Smooth muscle cell of the brain vasculature (primary cell): ENCODE data around the gene TMEM94.
"Not testable (repeated sequence)": the region's sequence is repeated elsewhere in the genome, so short reads cannot be mapped to it uniquely, and the experiment has no call there.

ENCODE experiments used
- DNase-seq: peaks from one replicate; pipeline ENCODE4 v3.0.0-alpha.2; 2012; ENCODE audit warnings: low read depth, low spot score

The TMEM94 gene

DNA sequence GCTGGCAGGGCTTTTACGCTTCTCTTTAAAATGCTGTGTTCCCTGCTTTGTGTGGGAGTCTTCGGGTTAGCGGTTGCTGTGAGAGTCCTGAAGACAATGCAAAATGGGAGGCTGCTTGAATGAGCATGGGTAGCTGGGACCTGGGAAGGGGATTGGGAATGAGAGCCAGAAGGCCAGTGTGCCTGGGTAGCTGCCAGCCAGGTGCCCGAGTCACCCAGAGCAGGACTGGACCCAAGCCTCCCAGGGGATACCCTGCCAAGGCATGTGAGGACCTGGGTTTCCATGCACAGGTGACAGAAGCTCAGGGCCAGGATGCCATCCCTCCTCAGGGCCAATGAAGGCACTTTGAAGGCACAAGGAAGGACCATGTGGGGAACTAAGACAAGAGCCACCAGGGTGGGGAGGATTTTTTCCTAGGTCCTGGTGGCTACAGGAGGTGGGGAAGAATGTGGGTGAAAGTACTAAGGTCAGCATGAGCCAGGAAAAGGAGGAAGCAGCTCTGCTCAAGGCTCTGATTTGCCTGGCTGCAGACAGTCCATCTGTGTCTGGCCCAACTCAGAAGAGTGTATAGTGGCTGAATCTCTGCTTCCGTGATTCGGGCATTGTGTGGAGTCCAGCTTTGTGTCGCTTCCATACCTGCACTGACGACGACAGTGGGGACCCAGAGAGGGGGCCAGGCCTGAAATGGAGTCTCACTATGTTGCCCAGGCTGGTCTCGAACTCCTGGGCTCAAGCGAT lies 20.5 kb downstream of the TMEM94 start:
- no peak for DNase-seq

DNA sequence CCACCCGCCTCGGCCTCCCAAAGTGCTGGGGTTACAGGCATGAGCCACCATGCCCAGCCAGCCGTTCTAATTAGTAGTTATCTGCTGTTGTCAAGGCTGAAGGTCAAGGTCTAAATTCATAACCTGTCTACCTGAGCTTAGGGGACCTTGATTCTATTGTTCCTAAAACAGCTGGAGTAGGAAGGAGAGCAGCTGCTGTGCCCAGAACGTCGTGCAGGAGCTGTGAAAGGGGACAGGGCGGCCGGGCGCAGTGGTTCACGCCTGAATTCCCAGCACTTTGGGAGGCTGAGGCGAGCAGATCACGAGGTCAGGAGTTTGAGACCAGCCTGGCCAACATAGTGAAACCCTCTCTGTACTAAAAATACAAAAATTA lies 21.0 kb downstream of the TMEM94 start:
- DNase-seq = not testable (repeated sequence)

DNA sequence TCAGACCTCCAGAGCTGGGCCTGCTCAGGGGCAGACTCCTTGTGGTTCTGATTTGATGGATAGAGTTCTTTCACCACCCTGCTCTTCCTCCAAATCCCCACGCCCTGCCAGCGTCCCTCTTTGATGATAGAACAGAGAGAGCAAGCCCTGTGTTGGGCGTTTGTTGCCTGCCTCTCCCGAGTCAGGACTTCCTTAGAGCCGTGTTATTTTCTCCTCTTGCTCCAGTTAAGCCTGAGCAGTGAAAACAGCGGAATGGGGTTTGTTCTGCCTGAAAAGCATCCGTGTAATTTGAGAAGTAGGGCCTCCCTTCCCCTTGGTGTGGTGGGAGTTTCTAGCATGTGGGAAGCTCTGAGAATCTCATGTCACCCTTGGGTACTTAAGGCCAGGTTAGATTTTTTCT lies 22.1 kb downstream of the TMEM94 start:
- no peak for DNase-seq

DNA sequence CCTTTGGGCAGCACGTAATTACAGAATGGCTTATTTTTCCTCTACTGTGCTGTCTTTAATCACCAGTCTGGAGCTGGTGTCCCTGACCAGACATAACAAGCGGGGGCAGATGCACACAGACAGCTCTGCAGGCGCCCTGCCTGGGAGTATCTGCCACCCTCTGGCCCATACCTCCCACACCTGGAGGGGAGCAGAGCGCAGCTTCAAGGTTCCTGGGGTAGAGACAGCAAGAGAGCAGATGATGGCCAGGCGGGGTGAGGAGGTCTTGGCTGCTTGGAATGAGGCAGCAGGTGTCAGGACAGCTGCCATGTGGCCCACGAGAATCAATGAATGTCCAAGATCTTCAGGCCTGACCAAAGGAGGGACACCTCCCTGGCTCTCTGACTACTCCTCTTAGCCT lies 23.8 kb downstream of the TMEM94 start:
- no peak for DNase-seq

DNA sequence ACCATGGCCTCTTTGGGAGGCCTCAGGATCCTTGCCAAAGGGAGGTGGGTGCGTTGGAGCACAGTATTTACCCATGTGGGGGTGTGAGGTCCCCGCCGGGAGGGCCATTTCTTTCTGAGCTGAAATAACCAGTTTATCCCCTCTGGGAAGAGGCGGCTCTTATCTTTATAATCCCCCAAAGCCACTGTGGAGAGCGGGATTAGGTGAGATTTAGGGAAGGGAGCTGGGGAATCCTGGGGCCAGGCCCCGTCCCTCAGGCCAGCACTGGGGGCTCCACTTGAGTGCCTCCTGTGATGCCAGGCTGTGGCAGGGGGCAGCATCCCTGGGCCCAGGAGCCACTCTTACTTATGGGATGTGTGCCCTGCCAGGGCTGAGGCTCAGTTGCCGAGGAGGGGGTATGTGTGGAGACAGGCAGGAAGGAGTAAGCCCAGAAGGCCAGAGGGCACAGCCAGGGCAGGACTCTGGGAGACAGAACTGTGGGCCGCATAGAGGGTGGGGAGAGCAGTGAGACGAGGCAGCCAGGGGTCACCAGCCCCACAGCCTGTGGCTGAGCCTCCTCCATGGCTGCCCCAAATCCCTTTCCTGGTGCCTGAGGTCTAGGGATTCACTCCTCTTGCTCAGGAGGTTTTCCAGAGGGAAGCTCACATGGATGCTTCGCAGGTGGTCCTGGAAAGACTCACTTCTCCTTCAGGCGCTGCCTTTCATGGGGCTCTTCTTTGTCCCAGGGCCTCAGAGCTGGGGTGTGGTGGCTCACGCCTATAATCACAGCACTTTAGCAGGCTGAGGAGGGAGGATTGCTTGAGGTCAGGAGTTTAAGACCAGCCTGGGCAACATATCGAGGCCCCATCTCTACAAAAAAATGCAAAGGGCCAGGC lies 25.0 kb downstream of the TMEM94 start:
- DNase-seq = no peak

DNA sequence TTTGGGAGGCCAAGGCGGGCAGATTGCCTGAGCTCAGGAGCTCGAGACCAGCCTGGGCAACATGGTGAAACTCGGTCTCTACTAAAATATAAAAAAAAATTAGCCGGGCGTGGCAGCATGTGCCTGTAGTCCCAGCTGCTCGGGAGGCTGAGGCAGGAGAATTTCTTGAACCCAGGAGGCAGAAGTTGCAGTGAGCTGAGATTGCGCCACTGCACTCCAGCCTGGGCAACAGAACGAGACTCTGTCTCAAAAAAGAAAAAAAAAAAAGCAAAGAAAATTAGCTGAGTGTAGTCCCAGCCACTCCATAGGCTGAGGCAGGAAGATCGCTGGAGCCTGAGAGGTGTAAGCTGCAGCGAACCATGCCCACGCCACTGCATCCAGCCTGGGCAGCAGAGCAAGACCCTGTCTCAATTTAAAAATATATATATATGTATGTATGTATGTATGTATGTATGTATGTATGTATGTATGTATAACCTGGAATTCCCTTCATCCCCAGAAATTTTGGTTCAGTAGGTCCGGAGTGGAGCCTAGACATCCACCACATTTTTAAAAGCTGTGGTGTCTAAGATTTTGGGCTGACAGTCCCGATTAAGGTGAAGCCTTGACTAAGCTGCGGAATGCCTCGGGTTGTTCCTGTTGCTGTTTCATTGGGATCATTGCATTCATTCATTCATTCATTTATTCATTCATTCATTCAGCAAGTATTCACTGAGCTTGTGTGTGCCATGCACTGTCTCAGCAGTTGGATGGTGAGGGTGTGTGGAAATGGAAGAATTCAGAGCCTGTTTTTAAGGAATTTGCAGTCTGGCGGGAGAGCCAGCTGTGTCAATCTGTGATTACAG lies 25.9 kb downstream of the TMEM94 start:
- no peak for DNase-seq

DNA sequence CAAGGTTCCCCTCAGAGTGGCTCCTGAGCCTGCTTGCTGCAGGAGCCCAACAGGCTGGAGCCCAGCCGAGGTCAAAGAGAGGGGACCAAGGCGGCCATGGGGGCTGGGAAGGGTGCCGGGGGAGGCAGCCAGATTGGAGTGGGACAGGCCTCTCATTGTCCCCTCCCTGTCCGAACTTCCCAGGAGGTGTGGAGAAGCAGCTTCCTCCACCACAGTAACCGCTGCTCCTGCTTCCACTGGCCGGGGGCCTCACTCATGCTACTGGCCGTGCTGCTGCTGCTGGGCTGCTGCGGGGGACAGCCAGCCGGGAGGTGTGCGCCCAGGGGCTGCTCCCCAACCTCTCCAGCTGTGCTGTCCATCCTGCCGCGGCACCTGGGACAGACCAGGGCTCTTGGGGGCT lies 29.3 kb downstream of the TMEM94 start:
- no peak for DNase-seq

DNA sequence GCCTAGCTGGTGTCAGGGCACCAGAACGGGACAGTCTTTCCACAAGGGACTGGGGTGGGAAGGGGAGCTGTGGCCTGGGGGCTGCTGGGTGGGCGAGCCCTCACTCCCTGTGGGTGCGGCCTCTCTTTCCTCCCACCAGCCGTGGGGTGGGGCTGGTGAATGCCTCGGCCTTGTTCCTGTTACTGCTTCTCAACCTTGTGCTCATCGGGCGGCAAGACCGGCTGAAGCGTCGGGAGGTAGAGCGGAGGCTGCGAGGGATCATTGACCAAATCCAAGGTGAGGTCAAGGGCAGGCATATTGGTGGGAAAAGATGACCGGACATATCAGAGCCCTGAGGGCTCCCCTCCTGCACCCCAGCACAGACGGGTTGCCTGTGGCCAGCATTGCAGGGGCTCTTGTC lies 29.7 kb downstream of the TMEM94 start:
- no peak for DNase-seq

DNA sequence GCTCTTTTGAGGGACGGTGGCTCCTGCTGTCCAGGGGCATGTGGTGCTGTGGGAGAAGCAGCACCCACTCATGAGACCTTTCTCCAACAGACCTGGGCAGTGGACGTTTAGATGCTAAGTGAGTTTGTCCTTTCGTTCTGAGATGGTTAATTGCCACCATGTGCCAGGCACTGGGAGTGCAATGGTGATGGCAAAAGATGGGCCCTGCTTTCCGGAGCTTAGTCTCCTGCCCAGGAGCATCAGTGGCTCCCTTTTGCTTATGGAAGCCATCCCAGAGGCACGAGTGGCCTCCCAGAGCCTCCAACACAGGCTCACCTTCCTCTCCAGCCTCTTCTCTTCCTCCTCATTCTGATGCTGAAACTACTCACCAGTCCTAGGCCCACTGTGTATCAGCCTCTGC lies 30.5 kb downstream of the TMEM94 start:
- no peak for DNase-seq

DNA sequence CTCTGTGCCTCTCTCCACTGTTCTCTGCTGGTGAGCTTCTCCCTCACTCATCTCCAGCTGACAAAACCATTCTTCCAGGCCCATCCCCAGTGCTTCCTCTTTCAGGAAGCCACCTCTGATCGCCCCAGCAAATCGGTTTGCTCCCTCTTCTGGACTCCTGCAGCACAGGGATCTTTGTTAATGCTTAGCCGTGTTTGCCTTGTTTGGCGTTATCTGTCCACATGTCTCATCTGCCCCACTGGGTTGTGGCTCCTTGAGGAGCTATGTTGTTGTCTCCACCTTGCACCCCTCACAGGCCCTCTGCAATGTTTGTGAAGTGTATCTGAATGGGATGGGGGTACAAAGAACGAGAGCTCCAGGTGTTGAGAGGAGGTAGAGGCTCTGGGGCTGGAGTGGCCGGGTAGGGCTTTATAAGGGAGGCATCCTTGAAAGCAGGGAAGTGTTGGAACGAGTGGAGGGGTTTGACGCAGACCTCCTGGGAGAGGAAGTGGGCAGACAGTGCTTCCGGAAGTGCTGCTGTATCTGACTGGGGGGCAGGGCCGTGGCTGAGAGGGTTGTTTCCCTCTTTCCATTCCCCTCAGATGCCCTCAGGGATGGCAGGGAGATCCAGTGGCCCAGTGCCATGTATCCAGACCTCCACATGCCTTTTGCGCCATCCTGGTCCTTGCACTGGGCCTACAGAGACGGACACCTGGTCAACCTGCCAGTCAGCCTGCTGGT lies 31.1 kb downstream of the TMEM94 start:
- no peak for DNase-seq

DNA sequence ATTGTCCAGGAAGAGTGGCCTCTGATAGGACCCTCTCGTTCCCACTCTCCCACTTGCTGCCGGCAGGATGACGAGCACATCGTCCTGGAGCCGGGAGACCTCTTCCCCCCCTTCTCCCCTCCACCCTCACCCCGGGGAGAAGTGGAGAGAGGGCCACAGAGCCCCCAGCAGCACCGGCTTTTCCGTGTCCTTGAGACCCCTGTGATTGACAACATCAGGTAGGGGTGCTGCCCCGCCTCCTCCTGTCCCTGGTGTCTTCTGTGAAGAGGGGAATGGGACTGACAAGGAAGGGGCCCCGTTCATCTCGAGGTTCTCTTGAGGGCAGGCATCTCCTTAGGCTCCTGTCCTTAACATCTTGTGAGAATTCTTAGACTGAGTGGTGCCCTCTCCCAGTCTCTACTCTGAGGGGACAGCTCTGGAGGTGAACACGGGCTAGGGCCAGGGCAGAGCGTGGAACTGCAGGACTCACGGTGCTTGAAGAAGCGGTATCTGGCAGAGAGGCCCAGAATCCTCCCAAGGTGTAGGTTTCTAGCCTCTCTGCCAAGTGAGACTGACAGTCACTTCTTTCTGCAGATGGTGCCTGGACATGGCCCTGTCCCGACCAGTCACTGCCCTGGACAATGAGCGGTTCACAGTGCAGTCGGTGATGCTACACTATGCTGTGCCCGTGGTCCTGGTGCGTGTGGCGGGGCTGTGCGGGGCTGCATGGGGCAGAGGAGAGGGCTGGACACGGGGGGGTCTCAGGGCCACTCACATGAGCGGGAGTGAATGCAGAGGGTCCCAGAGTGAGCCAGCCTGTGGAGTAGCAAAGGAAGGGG lies 32.5 kb downstream of the TMEM94 start:
- DNase-seq = no peak

DNA sequence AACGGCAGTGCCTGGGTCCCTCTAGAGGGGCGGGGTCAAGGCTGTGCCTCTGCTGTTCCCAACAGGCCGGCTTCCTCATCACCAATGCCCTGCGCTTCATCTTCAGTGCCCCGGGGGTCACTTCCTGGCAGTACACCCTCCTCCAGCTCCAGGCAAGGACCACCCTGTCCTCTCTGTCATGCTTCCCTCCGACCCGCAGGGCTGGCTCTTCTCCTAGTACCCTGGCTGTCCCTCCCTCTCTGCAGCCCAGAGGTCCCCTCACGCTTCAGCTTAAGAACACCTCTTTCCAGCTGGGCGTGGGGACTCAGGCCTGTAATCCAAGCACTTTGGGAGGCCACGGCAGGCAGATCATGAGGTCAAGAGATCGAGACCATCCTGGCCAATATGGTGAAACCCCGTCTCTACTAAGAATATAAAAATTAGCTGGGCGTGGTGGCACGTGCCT lies 33.1 kb downstream of the TMEM94 start:
- DNase-seq = no peak

DNA sequence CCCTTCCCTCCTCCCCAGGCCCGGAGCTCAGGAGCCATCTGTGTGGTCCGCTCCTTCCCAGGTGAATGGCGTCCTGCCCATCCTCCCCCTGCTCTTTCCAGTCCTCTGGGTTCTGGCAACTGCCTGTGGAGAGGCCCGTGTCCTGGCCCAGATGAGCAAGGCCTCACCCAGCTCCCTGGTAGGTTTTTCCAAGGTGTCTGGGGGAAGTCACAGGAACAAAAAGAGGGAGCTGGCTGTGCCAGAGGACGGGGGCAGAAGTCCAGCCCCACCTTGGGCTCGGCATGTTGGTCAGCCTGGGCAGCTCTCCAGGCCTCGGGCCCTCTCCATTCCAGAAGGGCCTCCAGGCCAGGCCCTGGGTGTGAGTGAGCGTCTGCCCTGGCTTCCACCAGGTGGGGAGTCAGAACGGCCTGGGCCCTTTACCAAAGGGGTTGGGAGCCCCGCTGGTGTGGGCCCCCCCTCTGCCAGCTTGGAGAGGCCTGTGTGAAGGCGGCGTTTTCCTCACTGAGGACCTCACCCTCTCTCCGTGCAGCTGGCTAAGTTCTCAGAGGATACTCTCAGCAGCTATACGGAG lies 33.8 kb downstream of the TMEM94 start:
- DNase-seq = no peak

DNA sequence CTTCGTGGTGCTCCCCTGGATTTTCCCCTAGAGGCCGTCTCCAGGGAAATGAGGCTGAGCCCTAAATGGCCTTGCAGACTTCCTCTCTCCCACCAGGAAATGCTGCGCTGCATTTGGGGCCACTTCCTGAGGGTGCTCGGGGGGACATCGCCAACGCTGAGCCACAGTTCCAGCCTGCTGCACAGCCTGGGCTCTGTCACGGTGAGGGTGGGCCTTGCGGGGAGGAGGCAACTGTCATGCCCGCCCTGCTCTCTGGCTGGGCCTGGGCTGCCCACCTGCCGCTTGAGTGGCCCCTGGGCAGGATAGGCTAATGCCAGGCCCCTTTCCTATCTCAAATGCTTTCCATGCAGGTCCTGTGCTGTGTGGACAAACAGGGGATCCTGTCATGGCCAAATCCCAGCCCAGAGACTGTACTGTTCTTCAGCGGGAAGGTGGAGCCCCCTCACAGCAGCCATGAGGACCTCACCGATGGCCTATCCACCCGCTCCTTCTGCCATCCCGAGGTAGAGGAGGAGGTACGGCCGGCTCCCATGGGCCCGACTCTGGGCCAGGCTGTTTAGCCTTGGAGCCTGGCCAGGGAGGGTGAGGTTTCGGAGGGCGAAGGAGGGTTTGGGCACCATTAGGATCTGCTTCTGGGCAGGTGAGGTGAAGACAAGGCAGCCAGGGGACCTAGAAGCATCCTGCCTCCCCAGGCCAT lies 34.7 kb downstream of the TMEM94 start:
- DNase-seq = no peak

DNA sequence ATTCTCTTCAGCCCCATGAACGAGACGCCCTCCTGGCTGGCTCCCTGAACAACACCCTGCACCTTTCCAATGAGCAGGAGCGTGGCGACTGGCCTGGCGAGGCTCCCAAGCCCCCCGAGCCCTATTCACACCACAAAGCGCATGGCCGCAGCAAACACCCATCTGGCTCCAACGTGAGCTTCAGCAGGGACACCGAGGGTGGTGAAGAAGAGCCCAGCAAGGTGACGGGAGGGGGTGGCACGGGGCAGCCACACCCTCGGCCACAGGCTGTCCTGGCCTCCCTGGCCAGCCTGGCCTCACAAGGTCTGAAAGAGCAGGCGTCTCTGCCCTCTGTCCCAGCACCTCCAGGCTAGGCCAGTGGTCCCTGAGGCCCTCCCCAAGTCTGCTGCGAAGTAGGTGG lies 35.2 kb downstream of the TMEM94 start:
- DNase-seq = no peak

DNA sequence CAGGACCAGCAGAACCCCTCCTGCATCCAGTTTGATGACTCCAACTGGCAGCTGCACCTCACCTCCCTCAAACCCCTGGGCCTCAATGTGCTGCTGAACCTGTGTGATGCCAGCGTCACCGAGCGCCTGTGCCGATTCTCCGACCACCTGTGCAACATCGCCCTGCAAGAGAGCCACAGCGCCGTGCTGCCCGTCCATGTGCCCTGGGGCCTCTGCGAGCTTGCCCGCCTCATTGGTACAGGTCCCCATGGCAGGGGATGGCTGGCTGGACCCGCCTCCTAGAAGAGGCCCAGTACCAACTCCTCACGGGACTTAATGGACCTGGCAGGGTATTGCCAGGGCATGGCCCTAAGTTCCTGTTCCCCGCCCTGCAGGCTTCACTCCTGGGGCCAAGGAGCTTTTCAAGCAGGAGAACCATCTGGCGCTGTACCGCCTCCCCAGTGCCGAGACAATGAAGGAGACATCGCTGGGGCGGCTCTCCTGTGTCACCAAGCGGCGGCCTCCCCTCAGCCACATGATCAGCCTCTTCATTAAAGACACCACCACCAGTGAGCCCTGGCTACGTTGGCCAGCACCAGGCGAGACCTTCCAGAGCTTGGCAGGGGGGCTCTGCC lies 36.2 kb downstream of the TMEM94 start:
- no peak for DNase-seq

DNA sequence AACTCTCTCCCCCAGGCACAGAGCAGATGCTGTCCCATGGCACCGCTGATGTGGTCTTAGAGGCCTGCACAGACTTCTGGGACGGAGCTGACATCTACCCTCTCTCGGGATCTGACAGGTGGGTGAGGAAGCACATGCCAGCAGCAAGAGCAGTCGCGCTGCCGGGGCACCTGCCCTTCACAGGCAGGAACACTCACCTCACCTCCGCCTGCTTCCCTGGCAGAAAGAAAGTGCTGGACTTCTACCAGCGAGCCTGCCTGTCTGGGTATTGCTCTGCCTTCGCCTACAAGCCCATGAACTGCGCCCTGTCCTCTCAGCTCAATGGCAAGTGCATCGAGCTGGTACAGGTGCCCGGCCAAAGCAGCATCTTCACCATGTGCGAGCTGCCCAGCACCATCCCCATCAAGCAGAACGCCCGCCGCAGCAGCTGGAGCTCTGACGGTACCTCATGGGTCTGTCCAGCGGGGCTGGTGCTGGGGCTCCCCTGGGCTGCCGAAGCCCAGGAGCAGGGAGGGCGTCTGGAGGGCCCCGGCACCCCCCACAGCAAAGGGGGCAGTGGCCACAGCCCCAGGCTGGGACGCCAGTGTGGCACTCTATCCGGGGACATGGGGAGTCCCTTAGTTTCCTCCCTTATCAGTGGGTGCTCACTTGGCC lies 37.2 kb downstream of the TMEM94 start:
- no peak for DNase-seq

DNA sequence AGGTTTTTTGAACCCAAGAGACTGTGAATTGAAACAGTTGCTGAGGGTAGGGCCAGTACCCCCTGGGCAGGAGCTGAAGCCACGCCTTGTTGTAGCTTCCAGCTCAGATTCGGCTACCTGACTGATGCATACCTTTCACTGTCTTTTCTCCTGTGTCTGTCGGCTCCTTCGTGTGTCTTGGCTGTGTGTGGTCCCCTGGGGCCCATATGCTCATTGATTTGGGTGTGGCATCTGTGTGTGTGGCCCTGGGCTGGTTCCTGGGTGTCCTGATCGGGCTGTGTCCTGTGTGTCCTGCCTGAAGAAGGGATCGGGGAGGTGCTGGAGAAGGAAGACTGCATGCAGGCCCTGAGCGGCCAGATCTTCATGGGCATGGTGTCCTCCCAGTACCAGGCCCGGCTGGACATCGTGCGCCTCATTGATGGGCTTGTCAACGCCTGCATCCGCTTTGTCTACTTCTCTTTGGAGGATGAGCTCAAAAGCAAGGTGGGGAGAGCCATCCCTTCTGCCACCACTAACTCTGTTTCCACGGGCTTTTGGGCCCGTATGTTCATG lies 38.0 kb downstream of the TMEM94 start:
- DNase-seq = no peak
